K562 (cell line): ENCODE data around the gene MAS1L. TPM values are rescaled to one million over a fixed set of nuclear protein-coding genes. Genes with fewer than 3 reads are reported as not detected.

ENCODE experiments used
- ADNP ChIP-seq: fragments of 200-800 bp; sonication (Bioruptor generic); IDR thresholded peaks from 2 replicates; pipeline ENCODE4 v1.6.1; 2016; ENCODE audit warnings: missing genetic modification characterization, missing compliant biosample characterization
- ARID1B ChIP-seq: fragments of 450-650 bp; IDR thresholded peaks from 2 replicates; pipeline ENCODE4 v1.6.1; 2016; ENCODE audit warnings: antibody characterized with exemption, mild to moderate bottlenecking, inconsistent platforms
- CBX2 ChIP-seq: fragments of 200-600 bp; sonication (generic); IDR thresholded peaks from one replicate; pipeline ENCODE4 v1.6.1; 2012; ENCODE audit warnings: mild to moderate bottlenecking, low read length, inconsistent platforms; ENCODE audit not compliant: insufficient read depth, poor library complexity, severe bottlenecking
- CREBBP ChIP-seq: IDR thresholded peaks from one replicate; pipeline ENCODE4 v1.6.1; 2012; ENCODE audit warnings: low read depth, mild to moderate bottlenecking, control low read depth, inconsistent platforms, low read length
- ESRRB ChIP-seq: fragments of 250-450 bp; sonication (Bioruptor Pico); IDR thresholded peaks from 2 replicates; pipeline ENCODE4 v1.5.0; 2020; ENCODE audit warnings: mild to moderate bottlenecking, moderate library complexity, borderline replicate concordance
- FOS ChIP-seq: IDR thresholded peaks from 3 replicates; pipeline ENCODE4 v1.6.1; 2011; ENCODE audit not compliant: insufficient read length; ENCODE audit errors: extremely low read depth
- KLF6 ChIP-seq: fragments of 250-450 bp; sonication (Bioruptor Pico); IDR thresholded peaks from 2 replicates; pipeline ENCODE4 v1.4.0; 2020; ENCODE audit warnings: mild to moderate bottlenecking, moderate library complexity, borderline replicate concordance
- NCOR1 ChIP-seq: fragments of 450-650 bp; IDR thresholded peaks from 2 replicates; pipeline ENCODE4 v1.6.1; 2016; ENCODE audit warnings: mild to moderate bottlenecking, moderate library complexity
- SMARCA4 ChIP-seq: fragments of 450-650 bp; IDR thresholded peaks from 2 replicates; pipeline ENCODE4 v1.6.1; 2016
- TAF9B ChIP-seq: fragments of 450-650 bp; IDR thresholded peaks from 2 replicates; pipeline ENCODE4 v1.6.1; 2018; ENCODE audit warnings: mild to moderate bottlenecking; ENCODE audit not compliant: partially characterized antibody
- TARDBP ChIP-seq: fragments of 450-650 bp; IDR thresholded peaks from 2 replicates; pipeline ENCODE4 v1.6.1; 2016
- TFAM ChIP-seq: fragments of 250-450 bp; sonication (Bioruptor Pico); conservative IDR thresholded peaks from 2 replicates; pipeline ENCODE4 v1.5.0; 2021; ENCODE audit warnings: mild to moderate bottlenecking, moderate library complexity
- ZBTB8A ChIP-seq: fragments of 450-650 bp; IDR thresholded peaks from 2 replicates; pipeline ENCODE4 v1.6.1; 2018; ENCODE audit warnings: mild to moderate bottlenecking, moderate library complexity; ENCODE audit not compliant: partially characterized antibody
- ZEB2 ChIP-seq: fragments of 450-650 bp; IDR thresholded peaks from 2 replicates; pipeline ENCODE4 v1.6.1; 2016
- ZNF133 ChIP-seq: fragments of 250-450 bp; sonication (Bioruptor Pico); IDR thresholded peaks from 2 replicates; pipeline ENCODE4 v1.4.0; 2020; ENCODE audit warnings: mild to moderate bottlenecking
- ZNF134 ChIP-seq: fragments of 250-450 bp; sonication (Bioruptor Pico); conservative IDR thresholded peaks from 2 replicates; pipeline ENCODE4 v1.4.0; 2020
- ZNF146 ChIP-seq: IDR thresholded peaks from one replicate; pipeline ENCODE4 v1.6.1; 2018; ENCODE audit warnings: missing compliant biosample characterization; ENCODE audit not compliant: unreplicated experiment
- ZNF174 ChIP-seq: fragments of 250-450 bp; sonication (Bioruptor Pico); IDR thresholded peaks from 2 replicates; pipeline ENCODE4 v1.4.0; 2020; ENCODE audit warnings: mild to moderate bottlenecking
- polyA plus RNA-seq, 8 experiments: library from polyadenylated mRNA; depleted of rRNA in 4 of 8; stranded (reverse) in 5 of 8; unstranded in 3 of 8; fragments of >200 nt; fragmentation: Nextera tagmentation in 2 of 8; fragmentation: Illumina TruSeq in 1 of 8; extraction: Ambion mirVana in 2 of 8; extraction: Trizol in 1 of 8; gene quantifications; 2 replicates each; pipeline versions ENCODE4 v1.2.1 to v1.2.3, GENCODE V29; 2011 to 2014; ENCODE audit warnings: inconsistent platforms in 1 of 8, missing spikeins in 1 of 8
- total RNA-seq, 7 experiments: library from RNA; depleted of rRNA in 6 of 7; stranded (reverse); fragments of >200 nt in 6 of 7; fragmentation: Illumina TruSeq in 2 of 7; extraction: Trizol in 2 of 7; gene quantifications; 2 replicates each; pipeline versions ENCODE4 v1.2.1 to v1.2.3, GENCODE V29; 2011 to 2021; ENCODE audit warnings: low replicate concordance in 1 of 7
- TF ChIP-seq, protein P1 (sequence below): fragments of 450-650 bp; formaldehyde crosslinking; conservative IDR thresholded peaks from 2 replicates; pipeline ENCODE4 v1.4.0; 2022; ENCODE audit warnings: mild to moderate bottlenecking, missing genetic modification characterization
- TF ChIP-seq, protein P2 (sequence below): IDR thresholded peaks from 2 replicates; pipeline ENCODE4 v1.6.1; 2011; ENCODE audit warnings: borderline replicate concordance, low read depth, mild to moderate bottlenecking, moderate library complexity, low read length; ENCODE audit not compliant: insufficient read depth, poor library complexity, severe bottlenecking
- TF ChIP-seq, protein P3 (sequence below): sonication (generic); formaldehyde crosslinking; IDR thresholded peaks from 2 replicates; pipeline ENCODE4 v1.8.0; 2022; ENCODE audit warnings: mild to moderate bottlenecking, missing genetic modification reagents, borderline replicate concordance
- TF ChIP-seq, protein P4 (sequence below): fragments of 250-450 bp; sonication (Bioruptor Pico); IDR thresholded peaks from 2 replicates; pipeline ENCODE4 v1.8.0; 2021; ENCODE audit warnings: mild to moderate bottlenecking, moderate library complexity
- TF ChIP-seq, protein P5 (sequence below): fragments of 450-650 bp; IDR thresholded peaks from 2 replicates; pipeline ENCODE4 v1.6.1; 2016; ENCODE audit warnings: low read depth, mild to moderate bottlenecking, moderate library complexity

Gene MAS1L
- total and polyA plus RNA-seq, 9 of the 15 experiments (the other 6 are each of a cell fraction or from before 2014, with no cell fraction given): not detected

DNA sequence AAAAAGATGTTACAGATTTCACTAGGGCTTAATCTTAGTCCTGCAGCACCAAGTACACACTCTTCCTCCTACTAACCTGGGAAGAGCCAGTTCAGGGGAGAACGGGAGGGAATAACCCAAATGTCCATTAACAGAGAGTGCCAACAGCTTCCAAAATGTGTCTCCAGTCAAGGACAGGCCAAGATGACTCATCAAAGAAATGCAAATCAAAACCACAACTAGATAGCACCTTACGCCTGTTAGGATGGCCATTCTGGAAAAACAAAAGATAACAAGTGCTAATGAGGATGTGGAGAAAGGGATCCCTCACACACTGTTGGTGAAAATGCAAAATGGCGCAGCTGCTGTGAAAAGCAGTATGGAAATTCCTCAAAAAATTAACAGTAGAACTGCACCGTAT lies 3.8 kb upstream of the MAS1L start (continued):
- TF ChIP-seq TFAM (CRISPR knock-in tag) (no peak), CREBBP (no peak), FOS (no peak), KLF6 (CRISPR knock-in tag) (peak; percentile 16; the same call in 1 of the 2 replicates), TAF9B (no peak), ZNF174 (no peak), TARDBP (no peak), ESRRB (CRISPR knock-in tag) (no peak), ZBTB8A (no peak), ZNF133 (CRISPR knock-in tag) (no peak), ZEB2 (0 out of 2 replicates have a peak, but pooled peaks have one; percentile 37), CBX2 (no peak), ZNF146 (CRISPR knock-in tag) (no peak), ARID1B (peak; percentile 56; the same call in 1 of the 2 replicates), SMARCA4 (peak; percentile 42; the same call in 1 of the 2 replicates), NCOR1 (no peak), ADNP (no peak), ZNF134 (CRISPR knock-in tag) (no peak)
- TF ChIP-seq, protein P1, sequence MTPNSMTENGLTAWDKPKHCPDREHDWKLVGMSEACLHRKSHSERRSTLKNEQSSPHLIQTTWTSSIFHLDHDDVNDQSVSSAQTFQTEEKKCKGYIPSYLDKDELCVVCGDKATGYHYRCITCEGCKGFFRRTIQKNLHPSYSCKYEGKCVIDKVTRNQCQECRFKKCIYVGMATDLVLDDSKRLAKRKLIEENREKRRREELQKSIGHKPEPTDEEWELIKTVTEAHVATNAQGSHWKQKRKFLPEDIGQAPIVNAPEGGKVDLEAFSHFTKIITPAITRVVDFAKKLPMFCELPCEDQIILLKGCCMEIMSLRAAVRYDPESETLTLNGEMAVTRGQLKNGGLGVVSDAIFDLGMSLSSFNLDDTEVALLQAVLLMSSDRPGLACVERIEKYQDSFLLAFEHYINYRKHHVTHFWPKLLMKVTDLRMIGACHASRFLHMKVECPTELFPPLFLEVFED (CRISPR knock-in tag): no peak
- TF ChIP-seq, protein P2, sequence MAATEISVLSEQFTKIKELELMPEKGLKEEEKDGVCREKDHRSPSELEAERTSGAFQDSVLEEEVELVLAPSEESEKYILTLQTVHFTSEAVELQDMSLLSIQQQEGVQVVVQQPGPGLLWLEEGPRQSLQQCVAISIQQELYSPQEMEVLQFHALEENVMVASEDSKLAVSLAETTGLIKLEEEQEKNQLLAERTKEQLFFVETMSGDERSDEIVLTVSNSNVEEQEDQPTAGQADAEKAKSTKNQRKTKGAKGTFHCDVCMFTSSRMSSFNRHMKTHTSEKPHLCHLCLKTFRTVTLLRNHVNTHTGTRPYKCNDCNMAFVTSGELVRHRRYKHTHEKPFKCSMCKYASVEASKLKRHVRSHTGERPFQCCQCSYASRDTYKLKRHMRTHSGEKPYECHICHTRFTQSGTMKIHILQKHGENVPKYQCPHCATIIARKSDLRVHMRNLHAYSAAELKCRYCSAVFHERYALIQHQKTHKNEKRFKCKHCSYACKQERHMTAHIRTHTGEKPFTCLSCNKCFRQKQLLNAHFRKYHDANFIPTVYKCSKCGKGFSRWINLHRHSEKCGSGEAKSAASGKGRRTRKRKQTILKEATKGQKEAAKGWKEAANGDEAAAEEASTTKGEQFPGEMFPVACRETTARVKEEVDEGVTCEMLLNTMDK: no peak
- TF ChIP-seq, protein P3, sequence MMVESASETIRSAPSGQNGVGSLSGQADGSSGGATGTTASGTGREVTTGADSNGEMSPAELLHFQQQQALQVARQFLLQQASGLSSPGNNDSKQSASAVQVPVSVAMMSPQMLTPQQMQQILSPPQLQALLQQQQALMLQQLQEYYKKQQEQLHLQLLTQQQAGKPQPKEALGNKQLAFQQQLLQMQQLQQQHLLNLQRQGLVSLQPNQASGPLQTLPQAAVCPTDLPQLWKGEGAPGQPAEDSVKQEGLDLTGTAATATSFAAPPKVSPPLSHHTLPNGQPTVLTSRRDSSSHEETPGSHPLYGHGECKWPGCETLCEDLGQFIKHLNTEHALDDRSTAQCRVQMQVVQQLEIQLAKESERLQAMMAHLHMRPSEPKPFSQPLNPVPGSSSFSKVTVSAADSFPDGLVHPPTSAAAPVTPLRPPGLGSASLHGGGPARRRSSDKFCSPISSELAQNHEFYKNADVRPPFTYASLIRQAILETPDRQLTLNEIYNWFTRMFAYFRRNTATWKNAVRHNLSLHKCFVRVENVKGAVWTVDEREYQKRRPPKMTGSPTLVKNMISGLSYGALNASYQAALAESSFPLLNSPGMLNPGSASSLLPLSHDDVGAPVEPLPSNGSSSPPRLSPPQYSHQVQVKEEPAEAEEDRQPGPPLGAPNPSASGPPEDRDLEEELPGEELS: no peak
- TF ChIP-seq, protein P4, sequence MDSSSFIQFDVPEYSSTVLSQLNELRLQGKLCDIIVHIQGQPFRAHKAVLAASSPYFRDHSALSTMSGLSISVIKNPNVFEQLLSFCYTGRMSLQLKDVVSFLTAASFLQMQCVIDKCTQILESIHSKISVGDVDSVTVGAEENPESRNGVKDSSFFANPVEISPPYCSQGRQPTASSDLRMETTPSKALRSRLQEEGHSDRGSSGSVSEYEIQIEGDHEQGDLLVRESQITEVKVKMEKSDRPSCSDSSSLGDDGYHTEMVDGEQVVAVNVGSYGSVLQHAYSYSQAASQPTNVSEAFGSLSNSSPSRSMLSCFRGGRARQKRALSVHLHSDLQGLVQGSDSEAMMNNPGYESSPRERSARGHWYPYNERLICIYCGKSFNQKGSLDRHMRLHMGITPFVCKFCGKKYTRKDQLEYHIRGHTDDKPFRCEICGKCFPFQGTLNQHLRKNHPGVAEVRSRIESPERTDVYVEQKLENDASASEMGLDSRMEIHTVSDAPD (CRISPR knock-in tag): no peak
- TF ChIP-seq, protein P5, sequence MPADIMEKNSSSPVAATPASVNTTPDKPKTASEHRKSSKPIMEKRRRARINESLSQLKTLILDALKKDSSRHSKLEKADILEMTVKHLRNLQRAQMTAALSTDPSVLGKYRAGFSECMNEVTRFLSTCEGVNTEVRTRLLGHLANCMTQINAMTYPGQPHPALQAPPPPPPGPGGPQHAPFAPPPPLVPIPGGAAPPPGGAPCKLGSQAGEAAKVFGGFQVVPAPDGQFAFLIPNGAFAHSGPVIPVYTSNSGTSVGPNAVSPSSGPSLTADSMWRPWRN: 0 out of 2 replicates have a peak, but pooled peaks have one; percentile 36
